GM19099 (cell line): Measurements from ENCODE around the gene INTS7.

Experiments
- POLR2A ChIP-seq: IDR thresholded peaks from 3 replicates; pipeline ENCODE4 v1.6.1; 2011; ENCODE audit warnings: low read depth; ENCODE audit not compliant: insufficient read length; ENCODE audit errors: extremely low read depth

The INTS7 gene

GRCh38 chr1:212007178-212007577, 28.2 kb downstream of the INTS7 start:
- TF ChIP-seq POLR2A = no peak

- no peak for TF ChIP-seq POLR2A
Measured at GRCh38 chr1:212004895-212005608, 30.3 kb downstream of the INTS7 start.

DNA sequence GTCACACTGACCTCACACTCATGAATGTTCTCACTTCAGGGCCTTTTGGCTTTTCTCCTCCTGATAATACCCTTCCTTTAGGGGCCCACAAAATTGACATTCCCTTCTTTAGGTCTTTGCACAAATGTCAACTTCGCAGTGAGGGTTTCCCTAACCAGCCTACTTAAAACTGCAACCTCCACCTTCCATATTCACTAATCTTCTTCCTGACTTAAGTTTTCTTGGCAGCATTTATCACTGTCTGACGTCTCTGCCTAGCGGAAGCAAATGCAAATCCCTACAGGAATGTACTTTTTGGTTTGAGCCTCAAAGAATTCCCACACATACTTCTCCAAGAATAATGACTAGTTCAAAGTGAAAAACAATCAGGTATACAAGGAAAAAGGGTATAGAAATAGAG, 32.8 kb downstream of the INTS7 start:
- no peak for TF ChIP-seq POLR2A

DNA sequence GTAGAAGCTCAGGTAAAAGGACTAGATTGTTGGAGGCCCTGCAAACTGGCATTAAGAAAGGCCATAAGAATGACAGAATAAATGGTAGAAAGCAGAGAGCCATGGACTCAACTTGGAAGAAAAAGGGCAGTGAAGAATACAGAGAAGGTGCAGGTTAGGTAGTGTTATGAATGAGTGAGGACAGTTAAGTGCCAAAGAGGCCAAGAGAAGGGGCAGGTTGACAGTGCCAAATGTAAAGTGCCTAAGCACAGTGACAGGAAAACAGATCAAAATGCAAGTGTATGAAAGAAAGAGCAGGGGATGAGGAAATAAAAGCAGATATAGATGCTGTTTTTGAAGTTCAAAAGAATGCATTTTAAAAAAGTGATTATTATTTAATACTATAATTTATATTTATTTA, 43.7 kb downstream of the INTS7 start:
- TF ChIP-seq POLR2A = no peak

GRCh38 chr1:211986628-211987254, 48.6 kb downstream of the INTS7 start:
- TF ChIP-seq POLR2A = no peak

GRCh38 chr1:211985556-211986264, 49.6 kb downstream of the INTS7 start:
- no peak for TF ChIP-seq POLR2A

GRCh38 chr1:211978596-211978995, 56.8 kb downstream of the INTS7 start:
- no peak for TF ChIP-seq POLR2A

DNA sequence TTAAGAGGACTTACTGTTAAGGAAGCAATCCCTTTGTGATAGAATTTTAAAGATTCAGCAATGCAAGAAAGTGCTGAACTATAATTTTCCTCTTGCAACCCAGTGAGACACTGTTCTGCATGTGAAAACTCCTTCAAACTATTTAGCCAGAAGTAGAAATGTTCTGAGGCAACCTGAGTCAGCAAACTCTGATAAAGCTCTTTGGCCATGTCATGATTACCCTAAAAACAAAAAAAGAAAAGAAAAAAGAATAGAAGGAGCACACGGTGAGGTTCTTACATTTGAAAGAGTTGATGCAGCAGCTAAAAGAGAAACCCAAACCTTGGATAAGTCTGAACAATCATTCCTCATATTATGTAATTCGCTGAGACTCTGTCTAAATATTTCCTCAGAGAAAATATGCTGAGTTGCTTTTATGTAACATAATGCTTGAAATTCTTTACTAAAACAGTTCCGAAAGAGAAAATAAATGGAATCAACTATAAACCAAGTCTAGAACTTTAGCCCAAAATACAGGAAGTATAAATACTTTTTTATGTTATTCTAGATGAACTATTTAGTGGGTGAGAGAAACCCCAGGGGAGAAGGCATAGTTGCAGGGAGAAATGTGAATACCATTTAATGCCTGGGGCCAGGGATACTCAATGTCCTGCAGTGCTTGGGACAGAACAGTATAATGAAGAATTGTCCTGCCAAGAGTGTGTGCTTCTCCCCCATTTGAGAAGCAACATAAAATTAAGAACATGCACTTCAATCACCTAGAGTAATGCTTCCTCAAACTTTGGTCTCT, 60.0 kb downstream of the INTS7 start:
- TF ChIP-seq POLR2A = no peak

- TF ChIP-seq POLR2A = no peak
Measured at GRCh38 chr1:211973541-211973940, 61.8 kb downstream of the INTS7 start.

- no peak for TF ChIP-seq POLR2A
Measured at GRCh38 chr1:211968200-211968834, 67.0 kb downstream of the INTS7 start.

DNA sequence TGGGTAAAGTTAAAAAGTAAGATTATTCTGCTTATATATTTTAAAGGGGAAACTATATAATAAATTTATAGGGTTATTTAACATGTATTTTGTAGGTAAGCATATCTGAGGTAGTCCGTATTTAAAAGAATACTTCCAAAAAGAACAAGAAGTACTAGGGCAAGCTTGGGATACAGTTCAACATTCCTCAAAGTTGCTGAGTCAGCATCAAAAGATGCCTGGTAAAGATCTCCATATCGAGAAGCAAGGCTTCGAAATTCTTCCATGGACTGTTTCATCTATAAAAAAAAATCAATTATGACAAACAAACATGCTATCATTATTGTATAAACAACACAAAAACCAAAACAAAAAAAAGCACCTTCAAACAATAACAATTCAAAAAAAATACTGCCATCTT, 67.7 kb downstream of the INTS7 start:
- no peak for TF ChIP-seq POLR2A

DNA sequence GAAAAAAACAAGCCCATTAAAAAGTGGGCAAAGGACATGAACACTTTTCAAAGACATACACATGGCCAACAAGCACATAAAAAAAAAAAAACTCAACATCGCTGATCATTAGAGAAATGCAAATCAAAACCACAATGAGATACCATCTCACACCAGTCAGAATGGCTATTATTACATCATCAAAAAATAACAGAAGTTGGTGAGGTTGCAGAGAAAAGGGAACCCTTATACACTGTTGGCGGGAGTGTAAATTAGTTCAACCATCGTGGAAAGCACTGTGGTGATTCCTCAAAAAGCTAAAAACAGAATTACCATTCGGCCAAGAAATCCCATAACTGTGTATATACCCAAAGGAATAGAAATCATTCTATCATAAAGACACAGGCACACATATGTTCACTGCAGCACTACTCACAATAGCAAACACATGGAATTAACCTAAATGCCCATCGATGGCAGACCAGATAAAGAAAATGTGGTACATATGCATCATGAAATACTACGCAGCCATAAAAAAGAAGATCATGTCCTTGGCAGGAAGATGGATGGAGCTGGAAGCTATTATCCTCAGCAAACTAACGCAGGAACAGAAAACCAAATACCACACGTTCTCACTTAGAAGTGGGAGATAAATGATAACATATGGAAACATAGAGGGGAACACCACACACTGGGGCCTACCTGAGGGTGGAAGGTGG, 70.1 kb downstream of the INTS7 start:
- TF ChIP-seq POLR2A = no peak

DNA sequence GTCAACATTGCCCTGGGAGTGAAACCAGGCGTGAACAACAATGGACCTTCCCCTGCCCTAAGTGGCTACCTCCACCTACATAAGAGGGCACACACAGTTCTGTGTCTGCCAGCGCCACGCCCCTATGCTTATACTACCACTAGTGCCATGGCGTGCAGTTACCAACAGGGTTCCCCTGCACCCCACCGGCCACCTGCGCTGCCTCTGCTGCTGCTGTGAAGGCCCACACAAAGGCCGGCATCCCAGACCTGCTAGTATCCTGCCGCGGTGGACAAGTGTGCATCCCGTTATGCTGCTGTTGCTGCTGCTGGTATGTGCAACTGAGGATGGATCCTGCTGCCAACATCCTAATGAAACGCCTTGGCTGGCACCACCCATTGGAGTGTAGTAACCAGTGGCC, 75.7 kb downstream of the INTS7 start:
- no peak for TF ChIP-seq POLR2A

- TF ChIP-seq POLR2A = no peak
Measured at GRCh38 chr1:211959221-211959620, 76.1 kb downstream of the INTS7 start.
